Measurements from ENCODE around the gene MERTK.
"Not testable (repeated sequence)": the region's sequence is repeated elsewhere in the genome, so short reads cannot be mapped to it uniquely, and the experiment has no call there.

The MERTK gene

GRCh38 chr2:112032689-112033465, 134.5 kb downstream of the MERTK start:
- no peak for TF ChIP-seq CTCF (IDR thresholded peaks at IDR 0.05; ENCODE audit: borderline replicate concordance, insufficient read depth, low read depth, low read length)
- no peak overlapping the region for H3K4me3 ChIP-seq (ENCODE audit: low read depth, low read length)

GRCh38 chr2:112033600-112033999, 135.2 kb downstream of the MERTK start:
- no peak overlapping the region for H3K4me3 ChIP-seq (ENCODE audit: low read depth, low read length)
- TF ChIP-seq CTCF (IDR thresholded peaks at IDR 0.05; ENCODE audit: borderline replicate concordance, insufficient read depth, low read depth, low read length) = no peak

GRCh38 chr2:112034924-112035323, 136.5 kb downstream of the MERTK start:
- H3K4me3 ChIP-seq (ENCODE audit: low read depth, low read length) = no peak overlapping the region
- no peak for TF ChIP-seq CTCF (IDR thresholded peaks at IDR 0.05; ENCODE audit: borderline replicate concordance, insufficient read depth, low read depth, low read length)

- TF ChIP-seq CTCF (IDR thresholded peaks at IDR 0.05; ENCODE audit: borderline replicate concordance, insufficient read depth, low read depth, low read length) = no peak
- no peak overlapping the region for H3K4me3 ChIP-seq (ENCODE audit: low read depth, low read length)
These were observed 137.4 kb downstream of the MERTK start for GRCh38 chr2:112035786-112036185.

- H3K4me3 ChIP-seq (ENCODE audit: low read depth, low read length) = not testable (repeated sequence)
These were observed 141.1 kb downstream of the MERTK start for GRCh38 chr2:112039556-112039955.

- not testable (repeated sequence) for H3K4me3 ChIP-seq (ENCODE audit: low read depth, low read length)
These were observed 141.7 kb downstream of the MERTK start for GRCh38 chr2:112040066-112040465.

- H3K4me3 ChIP-seq (ENCODE audit: low read depth, low read length) = not testable (repeated sequence)
These were observed 143.1 kb downstream of the MERTK start for GRCh38 chr2:112041460-112041859.

GRCh38 chr2:112045446-112046014, 147.1 kb downstream of the MERTK start:
- TF ChIP-seq CTCF (IDR thresholded peaks at IDR 0.05; ENCODE audit: borderline replicate concordance, insufficient read depth, low read depth, low read length) = no peak
- H3K4me3 ChIP-seq (ENCODE audit: low read depth, low read length) = no peak overlapping the region

- H3K4me3 ChIP-seq (ENCODE audit: low read depth, low read length) = no peak overlapping the region
- no peak for TF ChIP-seq CTCF (IDR thresholded peaks at IDR 0.05; ENCODE audit: borderline replicate concordance, insufficient read depth, low read depth, low read length)
These were observed 147.8 kb downstream of the MERTK start for GRCh38 chr2:112046231-112046630.

All from GM12875 (cell line).